GM12878 (cell line): ENCODE data around the gene NID1. TPM values are rescaled to one million over a fixed set of nuclear protein-coding genes. Genes with fewer than 3 reads are reported as not detected.

Experiments
- ATAC-seq: fragments of 200-7000 bp; cut with Tn5 transposase; 3 replicates; pipeline ENCODE4 v1.9.1; 2020; ENCODE audit warnings: mild to moderate bottlenecking, moderate library complexity
- BruUV-seq: library from RNA; stranded (reverse); fragments of 400-500 nt; replicated peaks from 2 replicates; lab custom pipeline; 2021; lab: Mats Ljungman, UMichigan
- CTCF ChIA-PET: fragments of 300-600 bp; sonication (Branson Sonifier 250); formaldehyde crosslinking; extraction: SDS; loops from one replicate; lab custom pipeline; 2021; ENCODE audit warnings: inconsistent platforms; lab: Yijun Ruan, JAX
- POLR2A ChIA-PET: fragments of 350-600 bp; formaldehyde crosslinking; extraction: SDS; loops from one replicate; lab custom pipeline; 2021; ENCODE audit warnings: inconsistent platforms; lab: Charles Lee
- RAD21 ChIA-PET: fragments of 300-600 bp; sonication (Branson Sonifier 250); formaldehyde crosslinking; loops from one replicate; lab custom pipeline; 2023; ENCODE audit warnings: antibody characterized with exemption; ENCODE audit not compliant: unreplicated experiment; lab: Charles Lee
- SMC1A ChIA-PET: fragments of 300-600 bp; sonication (Branson Sonifier 250); formaldehyde crosslinking; loops from one replicate; lab custom pipeline; 2023; ENCODE audit not compliant: unreplicated experiment, uncharacterized antibody; lab: Charles Lee
- DNase-seq: peaks from one replicate; pipeline ENCODE4 v3.0.0-alpha.2; 2011; ENCODE audit warnings: low read depth, low spot score
- FAIRE-seq: peaks from 3 replicates; lab custom pipeline; 2011; peaks lifted over from hg19 to GRCh38; lab: Jason Lieb, UNC
- H2AFZ ChIP-seq: 2 replicates; pipeline ENCODE4 v1.6.0; 2011; ENCODE audit warnings: low read depth, low read length, control low read depth; ENCODE audit not compliant: control insufficient read depth
- H3K27ac ChIP-seq: 2 replicates; pipeline ENCODE4 v1.5.1; 2011; ENCODE audit warnings: control low read depth; ENCODE audit not compliant: control insufficient read depth, insufficient read depth
- H3K27me3 ChIP-seq, 2 experiments: replicated peaks in 1 of 2; 2 replicates each; pipeline versions ENCODE4 v1.6.0 to v1.6.1; 2011; ENCODE audit warnings: low read length in 1 of 2; ENCODE audit not compliant: control insufficient read depth in 2 of 2, insufficient read depth in 2 of 2
- H3K36me3 ChIP-seq, 2 experiments: 2 replicates each; pipeline ENCODE4 v1.5.1; 2011; ENCODE audit warnings: low read length in 1 of 2; ENCODE audit not compliant: control insufficient read depth in 2 of 2, insufficient read depth in 2 of 2
- H3K4me1 ChIP-seq: 2 replicates; pipeline ENCODE4 v1.6.1; 2011; ENCODE audit warnings: mild to moderate bottlenecking, low read length, moderate library complexity, mixed read lengths; ENCODE audit not compliant: control insufficient read depth, insufficient read depth
- H3K4me2 ChIP-seq: 2 replicates; pipeline ENCODE4 v1.6.0; 2011; ENCODE audit warnings: control low read depth; ENCODE audit not compliant: control insufficient read depth, insufficient read depth
- H3K4me3 ChIP-seq: fragments of 200-600 bp; sonication (generic); 2 replicates; pipeline ENCODE4 v1.5.1; 2016
- H3K79me2 ChIP-seq: 2 replicates; pipeline ENCODE4 v1.6.0; 2011; ENCODE audit warnings: low read length; ENCODE audit not compliant: control insufficient read depth, insufficient read depth
- H3K9ac ChIP-seq: 2 replicates; pipeline ENCODE4 v1.8.0; 2011; ENCODE audit warnings: low read length, control low read depth, mixed read lengths; ENCODE audit not compliant: control insufficient read depth, insufficient read depth
- H3K9me3 ChIP-seq: replicated peaks from 3 replicates; pipeline ENCODE4 v1.5.1; 2011; ENCODE audit warnings: mild to moderate bottlenecking, low read length; ENCODE audit not compliant: control insufficient read depth, insufficient read depth
- H4K20me1 ChIP-seq: 2 replicates; pipeline ENCODE4 v1.6.0; 2011; ENCODE audit not compliant: control insufficient read depth, insufficient read depth
- EED ChIP-seq: sonication (generic); IDR thresholded peaks from 2 replicates; pipeline ENCODE4 v1.6.1; 2016; ENCODE audit warnings: antibody characterized with exemption, low read depth
- MEF2B ChIP-seq: fragments of 450-650 bp; IDR thresholded peaks from 2 replicates; pipeline ENCODE4 v1.6.1; 2018; ENCODE audit warnings: mild to moderate bottlenecking, moderate library complexity; ENCODE audit not compliant: partially characterized antibody, poor library complexity, severe bottlenecking
- SMC3 ChIP-seq: IDR thresholded peaks from 2 replicates; pipeline ENCODE4 v1.6.1; 2011; ENCODE audit warnings: low read length, improper control_type of control experiment, borderline replicate concordance
- WGBS: methylation state at CpG from one replicate; pipeline ENCODE4 v1.1.6; 2016; ENCODE audit warnings: low lambda C conversion rate; ENCODE audit not compliant: insufficient replicate concordance, insufficient coverage; ENCODE audit errors: missing lambda C conversion rate; 5-methylcytosine and 5-hydroxymethylcytosine counted together
- in situ Hi-C: fragments of 300-500 bp; cut with MboI; formaldehyde crosslinking; loops from 9 replicates; pipeline ENCODE4 v1.14.3; 2018; ENCODE audit warnings: mixed read lengths
- intact Hi-C: fragments of 100-400 bp; cut with micrococcal nuclease; formaldehyde crosslinking; loops from one replicate; pipeline ENCODE4 v1.14.2; 2022; ENCODE audit not compliant: unreplicated experiment
- polyA plus RNA-seq, 11 experiments: library from polyadenylated mRNA; depleted of rRNA in 4 of 11; unstranded in 6 of 11; stranded (reverse) in 5 of 11; fragments of >200 nt; fragmentation: Nextera tagmentation in 4 of 11; fragmentation: Illumina TruSeq in 1 of 11; extraction: Ambion mirVana in 4 of 11; extraction: Trizol in 1 of 11; gene quantifications; 1 replicate in 1 of 11; 2 replicates in 10 of 11; pipeline versions ENCODE4 v1.2.1 to v1.2.3, GENCODE V29; 2011 to 2016; ENCODE audit warnings: inconsistent platforms in 2 of 11, missing spikeins in 2 of 11, low read depth in 1 of 11
- total RNA-seq, 4 experiments: library from RNA; depleted of rRNA in 3 of 4; stranded (reverse); fragments of >200 nt in 3 of 4; fragmentation: Illumina TruSeq in 1 of 4; extraction: Trizol in 1 of 4; gene quantifications; 2 replicates each; pipeline versions ENCODE4 v1.2.1 to v1.2.3, GENCODE V29; 2013 to 2021

NID1 gene
- total and polyA plus RNA-seq, 10 of the 15 experiments (the other 5 are each of a cell fraction or from before 2014, with no cell fraction given), result 4.2 to 25.7 (median 11.3) TPM

GRCh38 chr1:236057546-236057945 is 7.3 kb downstream of the NID1 start (continued):
- TF ChIP-seq SMC3, result no peak
- TF ChIP-seq, all 136 proteins: peak for 0

GRCh38 chr1:236052232-236052993 is 12.5 kb downstream of the NID1 start:
- Histone ChIP-seq H4K20me1 (no peaks in the 10 kb centered on the region), H3K9ac (no peak overlapping the region), H3K27me3 (no peaks in the 10 kb centered on the region), H3K79me2 (peaks cover 9% of the 10 kb centered on the region), H3K4me2 (no peak overlapping the region), H3K36me3 (no peaks in the 10 kb centered on the region), H3K4me3 (no peak overlapping the region), H3K27ac (no peak overlapping the region), H3K9me3 (no peaks in the 10 kb centered on the region; the same call in 2 of the 3 replicates), H3K4me1 (peaks cover 3% of the 10 kb centered on the region; the same call in 1 of the 2 replicates), H2AFZ (no peak overlapping the region)
- no TSS peak for BruUV-seq
- ChIA-PET CTCF (interaction anchor here (0.6 to 1.7 kb wide), 5 partner anchors 10 to 277 kb away, joined by 3 to 5 read pairs (median 4); no protein-coding TSS in a partner anchor), SMC1A (interaction anchor here (1.0 to 1.8 kb wide), 5 partner anchors 9 to 80 kb away, joined by 3 to 7 read pairs (median 4); no protein-coding TSS in a partner anchor), RAD21 (interaction anchor here (0.6 to 0.9 kb wide), 3 partner anchors 49 to 210 kb away, joined by 3 read pairs; no protein-coding TSS in a partner anchor), POLR2A (interaction anchor here (0.8 to 1.2 kb wide), 4 partner anchors 14 to 78 kb away, joined by 3 to 5 read pairs (median 4); no protein-coding TSS in a partner anchor)
- TF ChIP-seq MEF2B, result no peak
- 0 out of 2 replicates have a peak, but pooled peaks have one; percentile 33 for TF ChIP-seq EED
- ATAC-seq (peak; percentile 41), DNase-seq (no peak), FAIRE-seq (no peak)
- intact Hi-C loops, result no loop called here
- 15% methylated on average over 12 of the region's 12 CpGs for WGBS
- in situ Hi-C loops, result no loop called here
